ENCODE results near the gene SRGAP3. TPM values are rescaled to one million over a fixed set of nuclear protein-coding genes. Genes with fewer than 3 reads are reported as not detected.

SRGAP3 gene
- total and polyA plus RNA-seq, 7 donors, result 0.69 to 7.7 (median 5.8) TPM

GRCh38 chr3:9021271-9022009 lies 228.0 kb downstream of the SRGAP3 start:
- Histone ChIP-seq H3K4me3 (no peak overlapping the region), H3K27me3 (no peaks in the 10 kb centered on the region), H3K27ac (no peak overlapping the region), H3K9me3 (no peaks in the 10 kb centered on the region), H3K36me3 (no peaks in the 10 kb centered on the region), H3K4me1 (no peaks in the 10 kb centered on the region)
- intact Hi-C loops (cut with DNase I), result no loop called here
- WGBS, 2 donors, result 96 to 97% methylated on average over 7 of the region's 7 CpGs
- no peak for DNase-seq
- TF ChIP-seq CTCF (IDR thresholded peaks at IDR 0.05) (no peak), POLR2A (IDR thresholded peaks at IDR 0.05) (no peak), EP300 (IDR thresholded peaks at IDR 0.05) (no peak), POLR2AphosphoS5 (IDR thresholded peaks at IDR 0.05) (no peak)

DNA sequence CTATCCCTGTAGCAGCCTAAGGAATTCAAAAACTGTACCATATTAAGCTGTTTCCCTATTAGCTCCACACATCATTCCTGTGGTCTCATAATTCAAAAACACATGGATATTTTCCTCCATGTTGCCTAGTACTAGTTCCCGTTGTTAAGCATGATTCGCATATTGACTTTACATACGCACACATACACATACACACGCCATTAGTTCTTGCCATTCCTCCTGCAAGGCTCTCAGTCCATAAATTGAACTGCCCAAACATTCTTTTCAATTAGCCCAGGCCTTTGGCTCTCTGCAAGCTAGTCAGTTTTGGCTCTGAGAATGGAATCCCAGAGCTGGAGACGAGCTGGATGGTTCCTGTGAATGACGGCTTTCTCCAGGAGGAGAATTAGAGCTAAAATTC lies 229.0 kb downstream of the SRGAP3 start:
- H3K4me3 ChIP-seq, result no peak overlapping the region
- no peak overlapping the region for H3K27ac ChIP-seq
- 89 to 93% methylated on average over 6 of the region's 6 CpGs for WGBS, 2 donors
- H3K36me3 ChIP-seq, result no peaks in the 10 kb centered on the region
- H3K9me3 ChIP-seq, result no peaks in the 10 kb centered on the region
- intact Hi-C loops (cut with DNase I), result no loop called here
- H3K4me1 ChIP-seq, result no peaks in the 10 kb centered on the region
- DNase-seq, result no peak
- H3K27me3 ChIP-seq, result no peaks in the 10 kb centered on the region
- no peak for TF ChIP-seq EP300 (IDR thresholded peaks at IDR 0.05)
- TF ChIP-seq CTCF (IDR thresholded peaks at IDR 0.05), result no peak
- TF ChIP-seq POLR2AphosphoS5 (IDR thresholded peaks at IDR 0.05), result no peak
- TF ChIP-seq POLR2A (IDR thresholded peaks at IDR 0.05), result no peak

GRCh38 chr3:9019259-9019961 lies 230.0 kb downstream of the SRGAP3 start:
- DNase-seq, result no peak
- Histone ChIP-seq H3K4me1 (no peaks in the 10 kb centered on the region), H3K27me3 (no peaks in the 10 kb centered on the region), H3K36me3 (no peaks in the 10 kb centered on the region), H3K4me3 (no peak overlapping the region), H3K27ac (no peak overlapping the region), H3K9me3 (no peaks in the 10 kb centered on the region)
- intact Hi-C loops (cut with DNase I), result no loop called here
- TF ChIP-seq EP300 (IDR thresholded peaks at IDR 0.05) (no peak), POLR2AphosphoS5 (IDR thresholded peaks at IDR 0.05) (no peak), CTCF (IDR thresholded peaks at IDR 0.05) (no peak), POLR2A (IDR thresholded peaks at IDR 0.05) (no peak)
- 86% methylated on average over 5 of the region's 5 CpGs for WGBS, 2 donors

DNA sequence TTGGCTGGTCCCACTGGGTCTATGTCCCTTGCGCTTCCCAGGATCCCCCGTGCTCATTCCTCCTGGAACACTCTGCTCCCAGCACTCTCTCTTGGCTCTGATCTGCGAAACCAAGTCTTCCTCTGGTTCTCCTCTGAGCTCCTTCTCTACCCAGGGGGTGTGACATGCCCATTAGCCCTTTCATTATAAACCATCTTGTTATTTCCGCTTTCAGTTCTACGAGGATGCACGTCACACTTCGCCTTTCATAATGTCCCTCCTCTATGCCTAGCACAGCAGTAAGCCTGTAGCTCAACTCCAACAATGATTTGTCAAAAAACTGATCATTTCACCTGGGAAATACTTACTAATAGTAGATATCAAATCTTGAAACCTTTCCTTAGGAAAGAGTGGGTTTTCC lies 234.2 kb downstream of the SRGAP3 start:
- Histone ChIP-seq H3K36me3 (no peaks in the 10 kb centered on the region), H3K4me1 (no peaks in the 10 kb centered on the region), H3K9me3 (no peaks in the 10 kb centered on the region), H3K27ac (no peak overlapping the region), H3K27me3 (no peaks in the 10 kb centered on the region), H3K4me3 (no peak overlapping the region)
- TF ChIP-seq EP300 (IDR thresholded peaks at IDR 0.05), result no peak
- TF ChIP-seq POLR2AphosphoS5 (IDR thresholded peaks at IDR 0.05), result no peak
- TF ChIP-seq POLR2A (IDR thresholded peaks at IDR 0.05), result no peak
- intact Hi-C loops (cut with DNase I), result no loop called here
- WGBS, 2 donors, result 93 to 94% methylated on average over 7 of the region's 7 CpGs
- DNase-seq, result no peak

GRCh38 chr3:9013782-9014563 lies 235.5 kb downstream of the SRGAP3 start:
- TF ChIP-seq CTCF (IDR thresholded peaks at IDR 0.05) (no peak), POLR2AphosphoS5 (IDR thresholded peaks at IDR 0.05) (no peak), EP300 (IDR thresholded peaks at IDR 0.05) (no peak), POLR2A (IDR thresholded peaks at IDR 0.05) (no peak)
- Histone ChIP-seq H3K27ac (no peak overlapping the region), H3K4me1 (no peaks in the 10 kb centered on the region), H3K9me3 (no peaks in the 10 kb centered on the region), H3K27me3 (no peaks in the 10 kb centered on the region), H3K4me3 (no peak overlapping the region), H3K36me3 (no peaks in the 10 kb centered on the region)
- DNase-seq, result no peak
- 90 to 92% methylated on average over 15 of the region's 15 CpGs for WGBS, 2 donors
- intact Hi-C loops (cut with DNase I), result no loop called here
